ENCODE results near the gene BRI3.

BRI3 gene

GRCh38 chr7:98330926-98331529, 49.5 kb downstream of the BRI3 start:
- no peak for DNase-seq (ENCODE audit: extremely low spot score, insufficient read length, low read depth)

GRCh38 chr7:98334081-98334480, 52.6 kb downstream of the BRI3 start:
- FAIRE-seq, result no peak
- DNase-seq (ENCODE audit: extremely low spot score, insufficient read length, low read depth), result no peak

More at GRCh38 chr7:98330926-98331529, 49.5 kb downstream of the BRI3 start:
- no peak for FAIRE-seq

GRCh38 chr7:98335411-98335977, 54.0 kb downstream of the BRI3 start:
- no peak for DNase-seq (ENCODE audit: extremely low spot score, insufficient read length, low read depth)
- FAIRE-seq, result no peak

- no peak for FAIRE-seq
These were observed 57.0 kb downstream of the BRI3 start for GRCh38 chr7:98338441-98338840.

GRCh38 chr7:98339043-98339442, 57.6 kb downstream of the BRI3 start:
- no peak for DNase-seq (ENCODE audit: extremely low spot score, insufficient read length, low read depth)
- FAIRE-seq, result no peak

More at GRCh38 chr7:98338441-98338840, 57.0 kb downstream of the BRI3 start:
- no peak for DNase-seq (ENCODE audit: extremely low spot score, insufficient read length, low read depth)

- FAIRE-seq, result no peak
These were observed 59.6 kb downstream of the BRI3 start for GRCh38 chr7:98341106-98341505.

More at GRCh38 chr7:98341106-98341505, 59.6 kb downstream of the BRI3 start:
- no peak for DNase-seq (ENCODE audit: extremely low spot score, insufficient read length, low read depth)
